ENCODE measurements around the gene ROCK2.
"Not testable (repeated sequence)": the region's sequence is repeated elsewhere in the genome, so short reads cannot be mapped to it uniquely, and the experiment has no call there.

The ROCK2 gene

GRCh38 chr2:11343368-11343649, 1.1 kb downstream of the ROCK2 start:
- DNase-seq (ENCODE audit: low read depth, low spot score), result no peak

DNA sequence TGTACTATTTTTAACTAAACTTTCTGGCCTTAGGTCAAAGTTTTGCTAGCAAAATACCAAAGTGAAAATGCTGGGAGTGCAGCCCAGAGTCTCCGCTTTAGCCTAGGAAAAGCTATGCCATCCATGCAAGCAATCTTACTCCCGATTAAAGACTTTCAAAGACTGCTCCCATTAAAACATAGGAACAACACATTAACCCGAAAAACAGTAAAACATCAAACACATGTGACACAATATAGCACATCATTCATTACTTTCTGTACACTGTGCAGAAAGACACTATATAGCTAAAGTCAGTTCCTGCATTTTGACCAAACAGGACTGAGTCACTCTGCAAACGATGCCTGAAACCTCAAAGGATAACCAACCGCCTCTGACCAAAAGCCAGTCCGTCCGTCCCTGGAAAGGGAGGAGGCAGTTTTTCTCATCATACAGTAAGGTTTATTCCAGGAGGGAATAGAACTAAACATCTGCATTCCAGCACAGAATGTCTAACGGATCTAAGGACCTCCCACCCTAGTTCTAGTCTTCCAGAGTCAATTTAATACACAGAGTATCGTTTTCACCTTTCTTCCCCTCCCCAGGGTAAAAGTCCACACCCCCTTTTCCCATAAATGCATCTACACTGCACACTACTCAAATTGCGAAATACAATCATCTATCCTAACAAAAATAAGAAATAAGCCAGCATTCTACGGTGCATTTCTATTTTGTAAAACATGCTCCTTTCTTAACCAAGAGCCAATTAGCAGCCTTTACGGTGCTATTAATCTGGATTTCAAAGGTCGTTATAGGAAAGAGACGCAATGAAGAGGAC, 1.7 kb downstream of the ROCK2 start:
- H3K27ac ChIP-seq, result peak overlapping the region; percentile 91
- DNase-seq (ENCODE audit: low read depth, low spot score), result peak; percentile 36

More at GRCh38 chr2:11343368-11343649, 1.1 kb downstream of the ROCK2 start:
- peak overlapping the region; percentile 91 for H3K27ac ChIP-seq

GRCh38 chr2:11340717-11341116, 3.7 kb downstream of the ROCK2 start:
- H3K27ac ChIP-seq, result no peak overlapping the region

GRCh38 chr2:11339508-11340083, 4.8 kb downstream of the ROCK2 start:
- DNase-seq (ENCODE audit: low read depth, low spot score), result no peak
- no peak overlapping the region for H3K27ac ChIP-seq

More at GRCh38 chr2:11340717-11341116, 3.7 kb downstream of the ROCK2 start:
- no peak for DNase-seq (ENCODE audit: low read depth, low spot score)

DNA sequence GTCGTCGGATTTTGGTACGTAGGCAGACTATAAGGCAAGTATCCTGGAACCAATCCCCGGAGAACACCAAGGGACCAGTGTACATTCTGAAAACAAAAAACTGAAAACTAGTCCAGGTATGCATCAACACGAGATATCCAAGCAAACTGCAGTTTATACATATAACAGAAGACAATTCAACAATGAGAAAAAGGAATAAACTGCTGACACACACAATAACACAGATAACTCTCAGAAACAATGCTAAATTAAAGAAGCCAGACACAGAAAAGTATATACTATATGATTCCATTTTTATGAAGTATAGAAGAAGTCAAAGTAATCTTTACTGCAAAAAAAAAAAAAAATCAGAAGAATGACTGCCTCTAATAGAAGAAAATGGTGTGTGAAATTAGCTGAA, 5.9 kb downstream of the ROCK2 start:
- no peak overlapping the region for H3K27ac ChIP-seq
- DNase-seq (ENCODE audit: low read depth, low spot score), result no peak

DNA sequence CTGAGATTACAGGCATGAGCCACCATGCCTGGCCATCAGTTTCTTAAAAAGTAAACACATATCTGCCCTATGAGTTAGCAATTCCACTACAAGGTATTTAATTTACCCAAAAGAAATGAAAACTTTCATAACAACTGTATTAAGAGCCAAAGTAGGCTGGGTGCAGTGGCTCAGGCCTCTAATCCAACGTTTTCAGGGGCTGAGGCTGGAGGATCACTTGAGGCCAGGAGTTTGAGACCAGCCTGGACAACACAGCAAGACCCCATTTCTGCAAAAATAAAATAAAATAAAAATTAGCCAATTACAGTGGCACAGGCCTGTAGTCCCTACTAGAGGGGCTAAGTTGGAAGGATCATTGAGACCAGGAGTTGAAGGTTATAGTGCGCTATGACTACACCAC, 6.5 kb downstream of the ROCK2 start:
- H3K27ac ChIP-seq, result no peak overlapping the region
- DNase-seq (ENCODE audit: low read depth, low spot score), result no peak

DNA sequence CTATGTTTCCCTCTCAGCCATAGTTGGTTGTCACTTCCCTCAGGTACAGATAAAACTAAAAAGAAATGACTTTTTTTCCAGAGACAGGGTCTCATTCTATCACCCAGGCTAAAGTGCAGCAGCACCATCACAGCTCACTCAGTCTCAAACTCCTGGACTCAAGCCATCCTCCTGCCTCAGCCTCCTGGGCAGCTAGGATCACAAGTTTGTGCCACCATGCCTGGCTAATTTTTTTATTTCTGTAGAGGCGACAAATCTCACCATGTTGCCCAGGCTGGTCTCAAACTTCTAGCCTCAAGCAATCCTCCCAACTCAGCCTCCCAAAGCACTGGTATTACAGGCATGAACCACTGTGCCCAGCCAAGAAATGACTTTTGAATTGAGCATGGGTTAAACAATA, 8.2 kb downstream of the ROCK2 start:
- no peak overlapping the region for H3K27ac ChIP-seq
- no peak for DNase-seq (ENCODE audit: low read depth, low spot score)

DNA sequence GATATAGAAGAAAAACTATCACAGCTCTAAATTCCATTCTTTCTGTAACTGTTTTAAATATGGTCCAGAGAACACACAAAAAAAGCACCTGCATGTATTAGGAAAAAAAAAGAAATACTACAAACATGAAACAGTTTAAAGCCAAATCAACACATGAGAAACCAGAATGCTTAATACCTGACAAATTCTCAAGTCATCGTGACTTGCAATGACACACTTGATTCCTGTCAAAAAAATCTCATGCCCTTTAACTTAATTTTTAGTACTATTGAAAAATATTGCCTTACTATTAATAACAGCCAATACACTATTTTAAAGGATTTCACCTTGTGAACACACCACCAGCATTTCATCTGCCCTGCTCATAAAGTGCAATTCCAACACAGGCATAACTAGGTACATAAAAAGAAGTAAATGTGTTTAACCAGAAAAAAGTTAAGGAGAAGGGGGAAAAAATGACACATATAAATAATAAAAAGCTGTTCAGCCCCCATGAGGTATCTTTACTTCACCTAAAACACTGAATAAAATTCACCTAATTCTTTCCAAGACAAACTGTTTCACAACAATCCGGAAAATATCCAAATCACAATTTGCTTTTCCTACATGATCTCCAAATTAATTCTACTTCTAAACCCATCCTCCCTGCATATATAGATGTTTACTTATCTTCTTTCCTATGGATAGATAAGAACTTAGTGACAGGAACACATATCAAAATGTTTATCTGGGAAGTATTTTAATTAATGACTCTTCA, 10.8 kb downstream of the ROCK2 start:
- no peak overlapping the region for H3K27ac ChIP-seq
- no peak for DNase-seq (ENCODE audit: low read depth, low spot score)

DNA sequence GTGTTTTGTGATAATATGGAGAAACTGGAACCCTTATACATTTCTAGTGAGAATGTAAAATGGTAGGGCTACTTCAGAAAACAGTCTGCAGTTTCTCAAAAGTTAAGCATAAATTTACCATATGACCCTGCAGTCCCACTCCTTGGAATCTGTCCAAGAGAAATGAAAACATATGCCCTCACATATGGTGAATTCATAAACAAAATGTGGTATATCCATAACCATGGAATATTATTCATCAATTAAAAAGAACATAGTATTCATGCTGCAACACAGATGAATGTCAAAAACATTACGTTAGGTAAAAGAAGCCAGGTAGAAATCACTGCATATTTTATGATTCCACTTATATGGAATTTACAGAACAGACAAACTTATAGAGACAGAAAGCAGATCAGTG, 11.8 kb downstream of the ROCK2 start:
- no peak for DNase-seq (ENCODE audit: low read depth, low spot score)
- H3K27ac ChIP-seq, result no peak overlapping the region

DNA sequence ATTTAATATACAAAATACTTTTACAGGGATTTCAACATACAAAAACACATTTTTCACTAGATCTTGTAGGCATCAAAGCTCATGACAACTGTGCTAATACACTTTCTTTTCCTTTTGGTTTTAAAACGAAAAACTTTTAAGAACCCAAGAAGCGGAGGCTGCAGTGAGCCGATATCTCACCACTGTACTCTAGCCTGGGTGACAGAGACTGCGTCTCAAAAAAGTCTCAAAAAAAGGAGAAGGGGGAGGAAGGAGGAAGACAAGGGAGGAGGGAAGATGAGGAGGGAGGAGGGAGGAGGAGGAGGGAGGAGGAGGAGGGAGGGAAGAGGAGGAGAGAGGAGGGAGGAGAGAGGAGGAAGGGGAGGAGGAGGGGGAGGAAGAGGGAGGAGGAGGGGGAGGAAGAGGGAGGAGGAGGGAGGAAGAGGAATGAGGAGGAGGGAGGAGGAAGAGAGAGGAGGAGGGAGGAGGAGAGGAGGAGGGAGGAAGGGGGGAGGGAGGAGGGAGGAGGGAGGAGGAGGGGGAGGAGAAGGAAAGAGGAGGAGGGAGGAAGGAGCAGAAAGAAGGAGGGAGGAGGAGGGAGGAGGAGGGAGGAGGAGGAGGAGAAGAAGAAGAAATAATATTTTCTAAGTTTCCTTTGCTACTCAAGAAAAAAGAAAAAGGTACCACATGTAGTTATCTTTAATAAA, 13.8 kb downstream of the ROCK2 start:
- no peak overlapping the region for H3K27ac ChIP-seq
- DNase-seq (ENCODE audit: low read depth, low spot score), result no peak

DNA sequence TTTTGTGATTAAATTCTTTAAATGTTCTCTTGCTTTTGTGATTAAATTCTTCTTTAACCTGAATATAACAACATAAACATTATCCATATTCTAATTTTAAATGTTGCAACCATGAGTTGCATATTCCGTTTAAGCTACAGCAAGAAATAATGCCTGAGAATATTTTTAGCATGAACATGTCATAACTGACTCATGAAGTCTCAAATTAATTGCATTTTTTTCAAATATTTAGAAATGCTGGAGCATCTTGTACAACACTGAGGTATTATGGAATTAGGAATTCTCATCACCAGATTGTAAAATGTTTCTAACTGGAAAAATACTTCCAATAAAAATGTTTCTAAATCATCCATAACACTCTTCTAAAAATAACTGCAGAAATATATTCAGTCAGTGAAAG, 14.7 kb downstream of the ROCK2 start:
- DNase-seq (ENCODE audit: low read depth, low spot score), result no peak
- no peak overlapping the region for H3K27ac ChIP-seq

DNA sequence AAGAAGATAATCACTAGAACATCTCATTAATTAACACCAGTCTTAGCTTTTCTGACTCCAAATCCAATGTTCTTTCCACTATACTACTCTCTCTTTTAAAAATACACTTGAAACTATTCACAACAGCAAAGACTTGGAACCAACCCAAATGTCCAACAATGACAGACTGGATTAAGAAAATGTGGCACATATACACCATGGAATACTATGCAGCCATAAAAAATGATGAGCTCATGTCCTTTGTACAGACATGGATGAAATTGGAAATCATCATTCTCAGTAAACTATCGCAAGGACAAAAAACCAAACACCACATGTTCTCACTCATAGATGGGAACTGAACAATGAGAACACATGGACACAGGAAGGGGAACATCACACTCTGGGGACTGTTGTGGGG, 15.9 kb downstream of the ROCK2 start:
- not testable (repeated sequence) for DNase-seq (ENCODE audit: low read depth, low spot score); H3K27ac ChIP-seq

GRCh38 chr2:11327871-11328270, 16.6 kb downstream of the ROCK2 start:
- DNase-seq (ENCODE audit: low read depth, low spot score), result no peak
- no peak overlapping the region for H3K27ac ChIP-seq

DNA sequence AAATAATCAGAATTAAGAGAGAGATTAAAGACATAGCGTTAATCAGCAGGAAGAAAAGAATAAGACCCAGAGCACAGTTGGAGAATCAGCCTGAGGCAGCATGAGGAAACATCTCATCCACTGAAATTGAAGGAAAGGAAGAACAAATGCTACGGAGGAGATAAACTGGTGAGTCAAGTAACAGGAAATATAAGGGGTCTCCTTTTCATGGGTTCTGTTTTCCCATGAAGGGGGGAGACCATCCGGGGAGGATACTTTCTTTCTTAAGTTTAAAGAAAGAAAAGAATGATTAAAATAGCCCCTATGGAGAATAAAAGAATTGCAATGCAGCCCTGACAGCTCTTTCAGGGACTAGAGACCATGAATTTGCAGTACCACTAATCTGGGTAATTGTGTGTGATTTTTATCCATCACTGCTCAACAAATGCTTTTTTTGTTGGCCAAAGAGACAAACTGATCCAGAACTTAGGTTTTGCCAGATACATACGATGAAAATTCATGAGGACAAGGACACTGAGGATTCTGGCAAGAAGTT, 17.7 kb downstream of the ROCK2 start:
- DNase-seq (ENCODE audit: low read depth, low spot score), result no peak
- no peak overlapping the region for H3K27ac ChIP-seq

DNA sequence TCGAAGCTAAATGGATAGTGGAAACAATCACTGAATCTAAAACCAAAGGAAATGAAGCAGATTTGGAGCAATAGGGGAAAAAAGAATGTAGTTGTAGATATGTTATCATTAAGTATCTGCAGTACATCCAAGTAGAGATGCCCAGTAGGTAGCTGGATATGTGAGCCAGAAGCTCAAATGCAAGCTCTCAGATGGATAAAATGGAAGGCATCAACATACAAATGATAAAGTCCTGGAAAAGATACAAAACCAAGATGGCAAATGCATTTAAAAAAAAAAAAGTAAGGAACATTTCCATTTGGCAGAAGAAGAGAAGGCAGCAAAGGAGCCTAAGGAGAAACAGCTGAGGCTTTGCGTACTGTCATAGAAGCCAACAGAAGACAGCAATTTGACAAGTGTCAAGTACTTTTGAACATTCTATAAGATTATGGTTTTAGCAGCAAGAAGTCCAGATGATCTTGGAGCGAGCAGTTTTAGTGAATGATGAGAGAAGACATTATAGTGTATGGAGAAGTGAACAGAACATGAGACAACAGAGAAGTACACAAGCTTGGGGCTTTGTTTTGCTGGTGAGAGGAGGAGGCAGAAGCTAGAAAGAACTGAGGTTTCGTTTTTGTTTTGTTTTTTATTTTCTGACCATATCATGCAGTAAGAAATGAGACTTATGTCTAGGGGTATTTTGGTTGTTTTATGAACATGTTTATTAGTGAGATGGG, 18.3 kb downstream of the ROCK2 start:
- H3K27ac ChIP-seq, result no peak overlapping the region
- no peak for DNase-seq (ENCODE audit: low read depth, low spot score)

GRCh38 chr2:11321847-11322246, 22.6 kb downstream of the ROCK2 start:
- no peak for DNase-seq (ENCODE audit: low read depth, low spot score)
- no peak overlapping the region for H3K27ac ChIP-seq

GRCh38 chr2:11320698-11321492, 23.5 kb downstream of the ROCK2 start:
- DNase-seq (ENCODE audit: low read depth, low spot score), result no peak
- H3K27ac ChIP-seq, result no peak overlapping the region

GRCh38 chr2:11319939-11320338, 24.5 kb downstream of the ROCK2 start:
- H3K27ac ChIP-seq, result no peak overlapping the region
- DNase-seq (ENCODE audit: low read depth, low spot score), result no peak

DNA sequence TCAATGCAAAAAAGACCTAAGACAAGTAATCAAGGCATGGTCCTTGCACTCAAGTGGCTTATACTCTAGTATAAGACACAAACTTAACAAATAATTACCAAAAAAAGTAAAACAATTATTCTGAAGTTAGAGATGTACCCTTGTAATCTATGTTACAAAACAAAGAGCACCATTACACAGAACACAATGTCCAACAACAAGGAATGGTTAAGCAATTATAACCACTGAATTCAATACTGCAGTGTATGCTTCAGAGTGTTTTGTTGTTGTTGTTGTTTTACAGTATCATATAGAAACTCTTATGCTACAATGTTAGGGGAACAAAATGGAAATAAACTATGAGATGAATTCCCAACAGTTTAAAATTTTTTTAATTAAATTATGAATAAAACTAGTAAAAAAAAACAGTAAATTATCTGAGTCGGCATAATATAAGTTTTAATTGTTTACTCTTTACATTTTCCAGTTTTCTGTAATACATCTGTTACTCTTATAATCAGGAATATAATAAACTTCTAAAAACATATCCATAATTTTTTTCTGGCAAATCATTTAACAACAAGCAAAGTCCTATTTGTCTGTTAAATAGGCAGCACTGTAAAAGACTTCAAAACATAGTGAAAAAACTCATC, 29.2 kb downstream of the ROCK2 start:
- no peak for DNase-seq (ENCODE audit: low read depth, low spot score)
- no peak overlapping the region for H3K27ac ChIP-seq

All from epithelial cell of prostate (primary cell).